ENCODE measurements around the gene AHDC1. TPM values are rescaled to one million over a fixed set of nuclear protein-coding genes. Genes with fewer than 3 reads are reported as not detected.
"Not testable (repeated sequence)": the region's sequence is repeated elsewhere in the genome, so short reads cannot be mapped to it uniquely, and the experiment has no call there.

The AHDC1 gene
- total RNA-seq, 1 donor from 2014 or later: 10.8 TPM

DNA sequence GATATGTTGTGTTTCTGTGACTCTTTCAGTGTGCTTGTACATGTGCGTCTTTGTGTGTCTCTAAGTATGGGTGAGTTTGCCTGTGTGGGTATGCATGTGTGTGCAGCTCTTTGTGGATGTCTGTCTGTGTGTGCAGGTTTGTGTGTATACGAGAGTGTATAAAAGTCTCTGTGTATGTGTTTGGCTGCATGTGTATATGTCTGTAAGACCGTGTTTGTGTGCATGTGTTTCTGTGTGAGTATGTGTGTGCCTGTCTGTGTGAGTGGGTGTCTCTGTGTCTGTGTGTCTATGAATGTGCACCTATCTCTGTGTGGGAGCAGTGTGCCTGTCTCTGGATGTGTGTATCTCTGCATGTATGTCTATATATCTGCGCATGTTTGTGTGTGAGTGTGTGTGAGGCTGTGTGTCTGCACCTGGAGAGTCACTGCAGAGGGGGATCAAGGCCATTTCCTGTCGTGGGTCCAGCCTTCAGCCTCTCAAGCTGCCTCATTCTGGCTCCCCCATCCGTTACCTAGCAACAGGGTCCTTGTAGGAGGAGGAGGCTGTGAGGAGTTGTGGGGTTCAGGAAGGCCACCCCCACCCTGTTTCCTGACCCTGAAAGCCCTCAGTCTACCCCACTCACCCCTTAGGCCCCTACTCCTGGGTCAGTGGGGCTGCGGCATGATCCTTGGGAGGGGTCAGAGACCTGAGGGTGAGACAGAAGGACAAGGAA, 20.7 kb upstream of the AHDC1 start:
- H3K4me3 ChIP-seq (ENCODE audit: low read depth, low read length): no peak overlapping the region
- DNase-seq (ENCODE audit: low read depth): no peak
- TF ChIP-seq, protein P1, sequence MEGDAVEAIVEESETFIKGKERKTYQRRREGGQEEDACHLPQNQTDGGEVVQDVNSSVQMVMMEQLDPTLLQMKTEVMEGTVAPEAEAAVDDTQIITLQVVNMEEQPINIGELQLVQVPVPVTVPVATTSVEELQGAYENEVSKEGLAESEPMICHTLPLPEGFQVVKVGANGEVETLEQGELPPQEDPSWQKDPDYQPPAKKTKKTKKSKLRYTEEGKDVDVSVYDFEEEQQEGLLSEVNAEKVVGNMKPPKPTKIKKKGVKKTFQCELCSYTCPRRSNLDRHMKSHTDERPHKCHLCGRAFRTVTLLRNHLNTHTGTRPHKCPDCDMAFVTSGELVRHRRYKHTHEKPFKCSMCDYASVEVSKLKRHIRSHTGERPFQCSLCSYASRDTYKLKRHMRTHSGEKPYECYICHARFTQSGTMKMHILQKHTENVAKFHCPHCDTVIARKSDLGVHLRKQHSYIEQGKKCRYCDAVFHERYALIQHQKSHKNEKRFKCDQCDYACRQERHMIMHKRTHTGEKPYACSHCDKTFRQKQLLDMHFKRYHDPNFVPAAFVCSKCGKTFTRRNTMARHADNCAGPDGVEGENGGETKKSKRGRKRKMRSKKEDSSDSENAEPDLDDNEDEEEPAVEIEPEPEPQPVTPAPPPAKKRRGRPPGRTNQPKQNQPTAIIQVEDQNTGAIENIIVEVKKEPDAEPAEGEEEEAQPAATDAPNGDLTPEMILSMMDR (conservative IDR thresholded peaks at IDR 0.05; ENCODE audit: low read depth, low read length): no peak

DNA sequence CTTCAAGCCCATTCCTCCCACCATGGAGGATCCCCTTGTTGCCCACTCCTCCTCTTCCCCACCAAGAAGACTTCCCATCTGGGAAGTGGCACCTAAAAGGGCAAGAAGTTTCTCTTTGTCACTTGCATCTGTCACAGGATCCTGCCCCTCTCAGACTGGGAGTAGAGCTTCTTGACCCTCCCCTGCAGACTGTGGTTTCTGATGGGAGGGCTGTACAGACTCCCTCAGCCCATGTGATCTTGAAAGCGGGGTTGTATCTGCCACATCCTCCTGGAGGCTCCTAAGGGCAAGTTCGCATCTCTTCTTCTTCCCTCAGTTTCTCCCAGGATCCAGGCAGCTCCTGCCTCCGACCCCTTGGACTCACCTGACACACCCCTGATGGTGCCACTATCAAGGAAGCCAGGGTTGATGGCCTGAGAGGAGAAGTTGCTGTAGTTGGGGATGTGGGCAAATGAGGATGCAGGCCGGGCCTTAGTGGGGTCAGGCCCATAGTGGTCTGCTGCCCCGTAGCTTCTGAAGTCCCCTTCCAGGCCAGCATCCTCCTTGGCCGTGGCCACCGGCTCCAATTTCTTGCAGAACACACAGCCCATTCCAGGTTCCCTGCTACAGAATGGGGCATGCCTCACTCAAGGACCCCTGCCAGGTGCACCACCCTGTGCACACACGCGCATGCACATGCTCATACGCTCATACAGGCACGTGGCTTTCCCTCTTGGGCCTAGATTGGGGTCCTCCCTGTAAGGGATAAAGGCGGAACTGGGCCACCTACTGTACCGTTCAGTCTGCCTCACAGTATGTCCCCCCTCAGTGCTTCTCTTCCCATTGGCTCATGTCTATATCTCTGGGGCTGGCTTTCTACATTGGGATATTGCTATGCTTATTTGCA, 19.6 kb upstream of the AHDC1 start:
- no peak for DNase-seq (ENCODE audit: low read depth)
- TF ChIP-seq, protein P1 (conservative IDR thresholded peaks at IDR 0.05; ENCODE audit: low read depth, low read length): no peak
- H3K4me3 ChIP-seq (ENCODE audit: low read depth, low read length): no peak overlapping the region

DNA sequence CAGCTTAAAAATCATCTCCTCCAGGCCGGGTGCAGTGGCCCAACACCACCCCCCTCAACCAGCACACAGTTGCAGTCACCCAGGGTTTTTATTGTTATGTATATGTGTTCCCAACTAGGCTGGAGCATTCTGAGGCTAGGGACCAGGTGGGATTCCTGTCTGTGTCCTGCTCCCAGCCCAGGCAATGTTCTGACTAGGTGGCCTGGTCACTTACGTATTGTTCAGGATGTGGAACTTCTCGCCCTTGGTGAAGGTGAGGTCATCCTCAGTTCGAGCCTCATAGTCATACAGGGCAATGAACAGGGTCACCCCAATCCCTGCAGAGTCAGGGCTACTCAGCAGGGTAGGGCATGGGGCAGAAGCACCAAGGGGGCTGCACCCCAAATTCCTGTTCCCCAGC, 18.9 kb upstream of the AHDC1 start:
- TF ChIP-seq, protein P1 (conservative IDR thresholded peaks at IDR 0.05; ENCODE audit: low read depth, low read length): no peak
- DNase-seq (ENCODE audit: low read depth): no peak
- H3K4me3 ChIP-seq (ENCODE audit: low read depth, low read length): no peak overlapping the region

DNA sequence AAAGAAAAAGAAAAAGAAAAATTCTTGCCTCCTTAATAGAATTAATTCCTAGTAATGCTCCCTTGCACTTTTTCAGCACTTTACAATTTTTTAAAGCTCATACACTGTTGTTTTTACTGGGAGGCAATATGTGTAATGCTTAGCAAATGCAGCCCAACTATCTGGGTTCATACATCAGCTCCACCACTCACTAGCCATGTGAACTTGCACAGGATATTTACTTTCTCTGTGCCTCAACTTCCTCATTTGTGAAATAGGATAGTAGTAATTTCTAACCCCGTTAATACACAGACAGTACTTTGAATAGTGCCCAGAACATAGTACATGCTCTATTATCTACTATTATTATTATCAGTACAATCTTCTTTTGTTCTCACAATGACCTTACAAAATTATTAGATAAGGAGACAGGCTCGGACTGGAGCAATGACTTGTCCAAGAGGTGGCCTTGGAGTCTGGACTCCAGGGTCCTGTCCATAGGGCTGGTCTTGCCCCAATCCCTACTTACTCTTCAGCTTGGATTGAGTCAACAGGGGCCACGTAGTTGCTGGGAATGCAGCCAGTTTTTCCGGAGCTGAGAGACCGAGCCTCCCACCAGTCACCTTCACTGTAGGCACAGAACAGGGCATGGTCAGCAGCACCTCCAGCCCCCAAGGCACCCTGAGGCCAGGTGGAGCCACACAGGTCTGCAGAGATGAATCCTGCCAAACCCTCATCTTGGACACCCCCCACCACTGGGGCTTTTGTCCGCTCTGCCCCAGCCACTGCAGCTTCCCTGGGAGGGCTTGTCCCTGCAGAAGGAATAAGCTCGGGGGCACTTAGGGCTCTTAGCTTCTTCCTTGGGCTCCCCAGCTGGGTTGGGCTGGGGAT, 17.3 kb upstream of the AHDC1 start:
- DNase-seq (ENCODE audit: low read depth): no peak
- H3K4me3 ChIP-seq (ENCODE audit: low read depth, low read length): no peak overlapping the region

DNA sequence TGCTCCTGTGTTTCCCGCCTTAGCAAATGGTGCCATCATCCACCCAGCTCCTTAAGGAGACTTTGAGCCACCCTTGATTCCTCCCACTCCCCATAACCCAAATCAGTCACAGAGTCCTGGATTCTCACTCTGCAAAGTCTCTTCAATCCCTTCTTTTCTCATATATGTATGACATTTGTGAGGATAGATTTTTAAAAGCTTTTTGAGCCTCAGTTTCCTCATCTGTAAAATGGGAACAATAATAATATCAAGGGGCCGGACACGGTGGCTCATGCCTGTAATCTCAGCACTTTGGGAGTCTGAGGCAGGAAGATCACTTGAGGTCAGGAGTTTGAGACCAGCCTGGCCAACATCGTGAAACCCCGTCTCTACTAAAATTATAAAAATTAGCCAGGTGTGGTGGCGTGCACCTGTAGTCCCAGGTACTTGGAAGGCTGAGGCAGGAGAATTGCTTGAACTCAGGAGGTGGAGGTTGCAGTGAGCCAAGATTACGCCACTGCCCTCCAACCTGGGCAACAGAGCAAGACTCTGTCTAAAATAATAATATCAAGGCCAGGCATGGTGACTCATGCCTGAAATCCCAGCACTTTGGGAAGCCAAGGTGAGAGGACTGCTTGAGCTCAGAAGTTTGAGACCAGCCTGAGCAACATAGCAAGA, 16.0 kb upstream of the AHDC1 start:
- not testable (repeated sequence) for DNase-seq (ENCODE audit: low read depth)

More for the DNA sequence above, 17.3 kb upstream of the AHDC1 start:
- TF ChIP-seq, protein P1 (conservative IDR thresholded peaks at IDR 0.05; ENCODE audit: low read depth, low read length): no peak

DNA sequence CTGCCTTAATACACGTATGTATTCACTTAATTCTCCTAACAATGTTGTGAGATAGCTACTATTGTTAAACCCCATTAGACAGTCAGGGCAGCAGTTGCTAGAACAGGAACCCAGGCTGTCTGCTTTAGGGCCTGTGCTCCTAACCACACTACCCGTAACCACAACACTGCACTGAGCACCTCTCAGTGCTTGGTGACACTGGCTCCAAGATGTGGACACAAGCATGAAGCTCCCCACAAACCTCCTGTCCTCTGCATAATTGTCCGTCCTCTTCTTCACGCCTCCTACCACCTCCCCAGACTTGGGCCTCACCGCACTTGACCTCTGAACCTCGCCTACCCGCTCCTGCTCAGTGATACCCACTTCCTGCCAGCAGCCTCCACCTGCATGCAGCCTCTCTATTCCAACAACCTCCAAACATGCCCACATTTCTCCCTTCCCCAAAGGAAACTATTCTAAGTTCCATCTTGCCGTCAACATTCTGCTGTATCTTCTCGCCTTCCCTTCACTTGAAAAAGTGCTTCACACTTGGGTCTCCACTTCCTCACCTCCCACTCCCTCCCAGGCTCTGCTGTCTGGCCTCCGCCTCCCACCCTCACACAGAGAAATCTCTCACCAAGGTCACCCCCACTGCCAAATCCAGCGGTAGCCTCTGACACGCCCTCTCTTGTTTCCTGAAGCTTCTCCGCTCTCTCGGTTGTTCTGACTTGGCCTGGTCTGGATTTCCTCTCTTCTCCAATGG, 14.6 kb upstream of the AHDC1 start:
- TF ChIP-seq, protein P1 (conservative IDR thresholded peaks at IDR 0.05; ENCODE audit: low read depth, low read length): no peak
- DNase-seq (ENCODE audit: low read depth): no peak
- H3K4me3 ChIP-seq (ENCODE audit: low read depth, low read length): no peak overlapping the region

More for the DNA sequence above, 16.0 kb upstream of the AHDC1 start:
- not testable (repeated sequence) for H3K4me3 ChIP-seq (ENCODE audit: low read depth, low read length)
